Epidermal melanocyte (primary cell): ENCODE data around the gene TRAF3.
"Not testable (repeated sequence)": the region's sequence is repeated elsewhere in the genome, so short reads cannot be mapped to it uniquely, and the experiment has no call there.

Source experiments
- DNase-seq: peaks from one replicate; pipeline ENCODE4 v3.0.0; 2011; ENCODE audit warnings: low spot score; ENCODE audit not compliant: insufficient read length

The TRAF3 gene

DNA sequence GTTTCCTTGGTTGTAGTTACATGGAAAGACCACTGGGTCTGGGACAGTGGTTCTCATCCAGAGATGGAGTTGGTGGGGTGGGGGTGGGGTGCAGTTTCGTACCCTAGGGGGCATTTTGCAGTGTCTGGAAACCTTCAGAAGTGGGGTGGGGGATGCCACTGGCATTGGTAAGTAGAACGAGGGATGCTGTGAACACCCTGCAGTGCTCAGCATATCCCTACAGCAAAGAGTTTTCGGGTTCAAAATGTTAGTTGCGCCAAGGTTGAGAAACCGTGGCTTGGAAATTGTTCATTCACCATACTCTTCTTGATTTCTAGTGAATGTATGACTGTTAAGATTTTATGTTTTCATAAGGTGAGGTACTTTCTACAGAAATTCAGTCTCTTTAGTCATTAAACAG lies 28.7 kb downstream of the TRAF3 start:
- DNase-seq = no peak

DNA sequence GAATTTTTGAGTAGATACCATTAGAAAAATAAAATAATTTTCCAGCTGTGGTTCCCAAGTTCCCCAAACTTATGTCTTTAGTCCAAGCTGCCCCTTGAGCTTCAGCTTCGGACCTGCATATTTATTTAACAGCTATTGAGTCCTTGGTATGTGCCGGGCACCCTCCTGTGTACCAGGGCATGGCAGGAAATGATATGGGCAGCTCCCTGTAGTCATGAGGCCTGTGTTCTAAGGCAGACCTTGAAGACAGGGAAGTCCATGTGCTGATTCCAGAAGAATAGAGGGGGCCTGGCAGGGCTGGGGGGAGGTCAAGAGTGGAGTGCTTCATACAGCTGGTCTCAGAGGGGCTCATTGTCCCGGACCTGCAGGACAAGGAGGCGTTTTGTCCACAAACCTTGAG lies 29.2 kb downstream of the TRAF3 start:
- DNase-seq = no peak

DNA sequence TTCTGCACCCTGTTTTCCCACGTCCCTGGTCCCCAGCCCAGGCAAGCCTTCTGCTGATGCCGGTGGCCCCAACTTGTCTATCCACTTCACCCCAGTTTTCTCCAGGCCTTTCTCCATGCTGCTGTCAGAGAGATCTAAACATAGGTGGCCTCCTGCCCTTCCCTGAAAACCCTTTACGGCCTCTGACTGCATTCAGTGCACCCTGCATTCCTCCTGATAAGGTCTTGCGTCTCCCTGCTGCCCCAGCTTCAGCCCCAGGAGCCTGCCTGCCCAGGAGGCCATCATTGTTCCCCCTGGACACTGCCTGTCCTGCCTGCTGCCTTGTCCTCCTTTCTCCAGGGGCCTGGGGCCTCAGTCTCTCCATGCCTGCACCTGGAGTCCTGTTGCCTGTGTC lies 29.8 kb downstream of the TRAF3 start:
- DNase-seq = no peak

DNA sequence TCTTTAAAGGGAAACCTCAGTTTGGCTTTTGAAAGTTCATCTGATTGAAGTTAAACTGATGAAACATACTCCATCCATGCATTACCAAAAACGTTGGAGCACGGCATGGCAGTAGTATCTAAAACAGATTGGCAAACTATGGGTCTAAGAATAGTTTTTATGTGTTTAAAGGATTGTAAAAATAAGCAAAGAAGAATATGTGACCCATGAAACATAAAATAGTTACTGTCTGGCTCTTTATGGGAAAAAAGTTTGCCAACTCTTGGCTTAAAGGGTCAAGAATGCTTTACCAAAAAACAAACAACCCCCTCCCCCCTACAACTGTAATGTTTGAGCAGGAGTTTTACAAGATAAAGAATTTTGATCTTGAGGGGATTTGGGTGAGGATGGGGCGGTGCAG lies 32.6 kb downstream of the TRAF3 start:
- DNase-seq = no peak

DNA sequence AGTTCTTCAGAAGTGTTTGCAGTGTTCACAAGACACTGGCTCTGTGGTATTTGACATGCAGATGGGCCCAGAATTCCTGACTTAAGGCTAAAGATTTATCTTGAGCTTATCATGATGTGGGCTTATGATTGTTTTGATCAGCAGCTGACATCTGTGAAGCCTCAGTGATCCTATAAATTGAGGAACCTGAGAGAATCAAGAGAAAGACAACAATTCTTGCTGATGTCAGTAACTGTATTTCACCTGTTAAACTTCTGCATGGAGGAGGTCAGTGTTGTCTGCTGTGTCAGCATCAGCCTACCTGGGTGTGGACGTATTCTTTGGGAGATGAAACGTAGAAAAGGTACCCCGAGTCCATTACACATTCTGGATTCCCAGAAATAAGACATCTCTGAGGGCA lies 33.3 kb downstream of the TRAF3 start:
- no peak for DNase-seq

DNA sequence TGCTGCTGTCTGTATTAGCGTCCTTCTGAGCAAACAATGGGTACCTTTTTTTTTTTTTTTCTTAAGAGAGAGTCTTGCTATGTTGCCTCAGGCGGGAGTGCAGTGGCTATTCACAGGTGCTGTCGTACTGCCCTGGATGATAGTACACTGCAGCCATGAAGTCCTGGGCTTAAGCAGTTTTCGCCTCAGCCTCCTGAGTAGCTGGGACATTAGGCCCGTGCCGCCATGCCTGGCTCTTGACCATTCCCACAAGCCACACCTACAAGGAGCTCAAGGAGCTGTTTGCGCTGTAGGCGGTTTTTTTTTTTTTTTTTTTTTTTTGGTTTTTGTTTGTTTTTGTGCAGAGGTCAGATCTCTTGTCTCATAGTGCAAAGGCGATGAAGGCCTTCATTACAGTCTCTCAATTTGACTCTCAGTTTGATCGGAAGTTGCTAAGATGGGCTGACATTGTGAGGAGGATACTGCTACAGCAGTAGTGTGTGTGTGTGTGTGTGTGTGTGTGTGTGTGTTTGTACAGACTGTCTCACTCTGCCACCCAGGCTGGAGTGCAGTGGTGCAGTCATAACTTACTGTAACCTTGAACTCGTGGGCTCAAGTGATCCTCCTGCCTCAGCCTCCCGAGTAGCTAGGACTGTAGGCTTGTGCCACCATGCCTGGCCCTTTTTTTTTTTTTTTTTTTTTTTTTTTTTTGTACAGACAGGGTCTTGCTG lies 34.2 kb downstream of the TRAF3 start:
- DNase-seq = no peak

DNA sequence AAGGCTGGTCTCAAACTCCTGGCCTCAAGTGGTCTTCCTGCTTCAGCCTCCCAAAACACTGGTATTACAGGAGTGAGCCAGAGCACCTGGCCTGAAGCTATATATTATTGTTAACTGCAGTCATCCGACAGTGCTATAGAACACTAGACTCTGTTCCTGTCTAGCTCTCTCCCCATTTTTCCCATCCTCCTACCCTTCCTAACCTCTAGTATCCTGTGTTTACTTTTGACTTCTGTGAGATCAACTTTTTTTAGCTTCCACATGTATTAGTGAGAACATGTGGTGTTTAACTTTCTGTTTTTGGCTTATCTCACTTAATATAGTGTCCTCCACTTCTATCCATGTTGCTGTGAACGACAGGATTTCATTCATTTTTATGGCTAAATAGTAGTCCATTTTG lies 34.7 kb downstream of the TRAF3 start:
- DNase-seq = no peak

DNA sequence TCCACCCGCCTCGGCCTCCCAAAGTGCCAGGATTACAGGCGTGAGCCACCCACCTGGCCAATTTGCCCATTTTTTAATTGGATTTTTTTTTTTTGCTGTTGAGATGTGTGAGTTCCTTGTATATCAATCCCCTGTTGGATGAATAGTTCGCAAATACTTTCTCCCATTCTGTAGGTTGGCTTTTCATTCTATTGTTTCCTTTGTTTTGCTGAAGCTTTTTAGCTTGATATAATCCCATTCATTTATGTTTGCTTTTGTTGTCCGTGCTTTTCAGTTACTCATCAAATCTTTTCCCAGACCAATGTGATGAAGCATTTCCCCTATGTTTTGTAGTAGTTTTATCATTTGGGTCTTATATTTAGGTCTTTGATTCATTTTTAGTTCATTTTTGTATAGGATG lies 36.4 kb downstream of the TRAF3 start:
- no peak for DNase-seq

DNA sequence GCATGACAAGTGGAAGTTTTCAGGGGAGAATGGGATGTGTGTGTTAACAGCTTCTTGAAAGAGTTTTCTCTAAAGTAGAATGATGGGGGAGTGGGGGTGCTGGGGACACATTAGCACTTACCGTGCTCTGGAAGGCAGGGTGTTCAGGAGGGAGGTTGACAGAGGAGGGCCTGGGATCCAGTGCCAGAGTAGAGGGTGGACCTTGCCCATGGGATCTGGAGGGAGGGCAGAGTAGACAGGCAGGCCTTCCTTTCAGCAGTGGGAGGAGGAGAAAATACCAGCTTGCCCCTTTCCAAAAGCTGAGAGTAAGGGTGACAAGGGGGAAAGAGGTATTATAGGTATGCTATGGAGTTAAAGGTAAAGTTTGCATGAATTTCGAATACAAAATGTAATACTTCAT lies 40.1 kb downstream of the TRAF3 start:
- no peak for DNase-seq

DNA sequence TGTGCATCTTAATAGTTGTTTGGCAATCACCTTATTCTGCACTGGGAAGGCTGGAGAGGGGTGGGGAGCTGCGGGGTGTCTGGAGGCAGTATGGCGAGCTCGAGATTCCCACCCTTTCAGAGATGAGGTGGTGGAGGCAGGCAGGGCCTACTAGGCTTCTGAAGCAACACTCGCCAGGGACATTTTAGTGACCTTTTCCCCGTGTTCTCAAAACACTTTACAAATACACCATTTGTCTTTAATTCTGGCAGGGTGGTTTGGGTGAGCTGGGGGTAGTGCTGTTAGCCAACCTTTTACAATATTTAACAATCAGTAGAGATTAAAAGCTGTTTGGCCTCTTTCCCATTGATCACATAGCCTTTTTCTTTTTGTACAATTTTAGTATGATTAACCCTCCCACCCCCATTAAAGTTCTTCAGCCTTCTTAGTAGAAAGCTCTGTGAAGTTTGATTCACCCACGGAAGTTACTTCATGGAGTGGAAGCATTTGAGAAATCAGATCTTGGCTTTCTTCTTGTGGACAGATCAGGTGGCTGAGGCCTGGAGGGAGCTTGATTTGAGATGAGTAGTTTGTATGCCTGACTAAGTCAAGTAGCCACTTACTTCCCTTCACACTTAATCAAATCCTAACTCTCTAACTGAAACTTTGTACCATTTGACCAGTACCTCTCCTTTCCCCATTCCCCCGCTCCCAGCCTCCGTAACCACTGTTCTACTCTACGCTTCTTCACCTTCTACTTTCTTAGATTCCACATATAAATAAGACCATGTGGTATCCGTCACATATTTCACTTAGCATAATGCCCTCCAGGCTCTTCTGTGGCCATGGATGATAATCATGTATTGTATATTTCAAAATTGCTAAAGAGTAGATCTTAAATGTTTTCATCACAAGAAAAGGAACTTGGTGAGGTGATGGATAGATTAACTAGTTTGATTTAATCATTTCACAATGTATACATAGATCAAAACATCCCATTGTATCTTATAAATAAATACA lies 41.0 kb downstream of the TRAF3 start:
- no peak for DNase-seq

DNA sequence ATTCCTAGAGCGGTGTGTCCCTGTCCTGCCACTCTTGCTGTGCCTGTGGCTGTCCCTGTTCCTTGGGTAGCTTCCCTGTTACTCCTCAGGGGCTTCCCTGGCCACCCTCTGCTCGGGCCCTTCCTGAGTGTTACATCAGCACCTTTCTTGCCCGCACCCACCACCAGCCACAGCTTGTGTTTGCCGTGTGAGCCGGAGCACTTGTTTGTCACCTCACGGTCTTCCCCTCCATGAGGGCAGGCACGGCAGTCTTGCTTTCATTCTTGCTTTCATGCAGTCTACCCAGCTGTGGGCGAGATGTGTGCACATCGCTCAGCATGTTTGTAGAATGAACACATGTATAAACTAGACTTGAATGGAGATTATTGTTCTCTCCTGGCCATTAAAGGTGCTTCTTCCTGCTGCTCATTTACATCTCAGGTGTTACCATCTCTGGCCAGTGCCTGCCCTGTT lies 42.0 kb downstream of the TRAF3 start:
- DNase-seq = no peak

DNA sequence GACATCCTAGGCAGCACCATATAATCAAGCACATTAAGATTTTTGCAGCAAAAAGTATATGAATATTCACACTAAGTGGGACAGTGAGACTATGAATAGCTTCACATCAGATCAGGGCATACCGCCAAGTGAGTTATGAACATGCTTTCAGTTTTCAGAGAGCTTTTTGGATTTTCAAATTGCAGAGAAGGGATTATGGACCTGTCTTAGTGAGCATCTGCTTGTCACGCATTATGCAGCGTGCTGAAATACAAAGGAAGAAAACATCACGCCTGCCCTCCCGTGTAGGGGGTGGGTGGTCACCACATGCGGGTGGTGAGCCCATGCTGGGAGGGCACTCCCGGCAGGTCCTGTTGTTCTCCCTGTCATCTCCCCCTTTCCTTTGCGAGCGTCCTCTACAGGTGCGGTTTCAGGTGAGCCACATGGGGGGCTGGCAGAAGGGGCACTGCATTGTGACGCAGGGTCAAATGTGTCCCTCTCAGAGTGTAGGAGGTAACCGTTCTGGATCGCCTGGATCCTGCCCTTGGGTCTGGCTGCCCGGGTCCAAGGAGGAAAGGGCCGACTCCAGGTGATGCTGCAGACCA lies 42.6 kb downstream of the TRAF3 start:
- no peak for DNase-seq

DNA sequence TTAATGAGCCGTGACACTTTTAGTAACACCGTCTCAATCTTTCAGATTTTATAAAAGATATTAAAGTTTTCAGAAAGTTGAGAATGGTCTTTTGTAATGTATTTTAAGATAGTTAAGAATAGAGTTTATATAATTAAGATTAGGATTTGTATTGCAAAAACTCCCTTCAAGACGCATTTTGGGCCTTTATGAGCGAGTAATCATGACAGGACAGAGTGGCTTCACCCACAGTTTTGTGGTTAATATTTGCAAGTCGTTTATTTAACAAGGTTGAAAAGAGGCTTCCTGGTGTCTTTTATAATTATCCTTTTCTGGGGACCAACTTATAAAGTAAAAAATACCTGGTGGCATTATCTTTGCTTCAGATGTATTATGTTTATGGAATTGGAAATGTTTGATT lies 44.0 kb downstream of the TRAF3 start:
- no peak for DNase-seq

DNA sequence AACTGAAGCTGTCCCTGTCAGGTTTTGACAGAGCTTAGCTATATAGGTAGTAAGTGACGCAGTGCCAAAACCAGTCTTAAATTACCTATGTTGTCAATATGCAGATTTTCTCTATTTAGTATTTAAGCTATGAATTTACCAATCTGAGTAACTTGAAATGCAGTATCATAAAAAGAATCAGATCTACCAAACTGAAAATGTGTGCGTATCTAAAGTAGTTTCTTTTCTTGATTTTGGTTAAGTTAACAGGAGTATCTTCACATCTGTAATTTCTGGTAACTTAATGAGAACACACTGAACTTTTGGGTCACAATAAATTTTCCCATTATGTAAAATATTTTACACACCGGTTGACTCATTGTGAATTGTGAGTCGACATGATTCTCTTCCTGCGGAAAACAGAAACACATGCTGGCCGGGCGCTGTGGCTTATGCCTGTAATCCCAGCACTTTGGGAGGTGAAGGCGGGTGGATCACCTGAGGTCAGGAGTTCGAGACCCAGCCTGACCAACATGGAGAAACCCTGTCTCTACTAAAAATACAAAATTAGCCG lies 45.1 kb downstream of the TRAF3 start:
- DNase-seq = no peak

DNA sequence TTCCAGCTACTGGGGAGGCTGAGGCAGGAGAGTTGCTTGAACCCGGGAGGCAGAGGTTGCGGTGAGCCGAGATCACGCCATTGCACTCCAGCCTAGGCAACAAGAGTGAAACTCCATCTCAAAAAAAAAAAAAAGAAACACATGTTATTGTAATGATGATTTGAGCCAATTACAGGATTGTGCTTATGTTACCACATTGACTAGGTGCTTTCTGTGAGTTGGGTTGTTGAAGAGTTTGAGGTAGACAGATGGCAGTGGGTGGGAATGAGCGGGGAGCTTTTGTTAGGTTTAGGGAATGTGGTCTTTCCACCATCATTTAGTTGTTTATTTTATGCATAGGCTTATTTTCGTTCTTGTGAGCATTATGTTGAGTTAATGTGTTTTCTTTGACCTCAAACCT lies 45.6 kb downstream of the TRAF3 start:
- not testable (repeated sequence) for DNase-seq

DNA sequence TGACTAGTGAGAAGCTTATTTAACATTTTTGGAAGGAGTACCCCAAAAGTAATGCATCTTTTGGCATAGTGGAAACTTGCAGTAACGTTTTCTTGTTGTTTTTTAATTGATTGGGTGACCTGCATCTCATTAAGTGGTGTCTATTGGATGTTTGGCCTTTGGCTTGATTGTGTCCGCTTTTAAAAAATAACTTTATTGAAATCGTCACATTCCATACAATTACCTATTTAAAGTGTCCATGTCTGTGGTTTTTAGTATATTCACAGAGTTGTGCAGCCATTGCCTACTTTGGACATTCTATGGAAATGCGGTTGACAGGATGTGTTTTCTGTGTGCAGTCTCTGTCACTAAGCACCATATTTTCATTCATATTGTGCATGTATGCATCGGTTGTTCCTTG lies 46.3 kb downstream of the TRAF3 start:
- DNase-seq = no peak

DNA sequence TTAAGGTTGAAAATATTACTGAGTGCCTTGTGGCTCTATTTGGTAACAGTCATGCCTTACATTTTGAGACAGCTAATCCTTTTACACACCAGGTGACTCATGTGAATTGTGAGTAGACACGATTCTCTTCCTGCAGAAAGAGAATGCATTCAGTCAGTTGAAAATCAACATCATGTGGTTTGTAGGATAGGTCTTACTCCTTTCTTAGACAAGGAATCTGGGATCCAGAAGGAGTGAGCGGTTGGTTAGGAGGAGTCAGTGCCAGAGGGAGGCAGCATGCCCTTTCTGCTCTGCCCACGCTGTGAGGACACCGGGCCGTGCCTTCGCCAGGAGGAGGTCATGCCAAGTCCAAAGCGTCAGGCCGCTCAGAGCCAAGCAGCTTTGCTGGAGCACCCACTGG lies 47.6 kb downstream of the TRAF3 start:
- DNase-seq = no peak

DNA sequence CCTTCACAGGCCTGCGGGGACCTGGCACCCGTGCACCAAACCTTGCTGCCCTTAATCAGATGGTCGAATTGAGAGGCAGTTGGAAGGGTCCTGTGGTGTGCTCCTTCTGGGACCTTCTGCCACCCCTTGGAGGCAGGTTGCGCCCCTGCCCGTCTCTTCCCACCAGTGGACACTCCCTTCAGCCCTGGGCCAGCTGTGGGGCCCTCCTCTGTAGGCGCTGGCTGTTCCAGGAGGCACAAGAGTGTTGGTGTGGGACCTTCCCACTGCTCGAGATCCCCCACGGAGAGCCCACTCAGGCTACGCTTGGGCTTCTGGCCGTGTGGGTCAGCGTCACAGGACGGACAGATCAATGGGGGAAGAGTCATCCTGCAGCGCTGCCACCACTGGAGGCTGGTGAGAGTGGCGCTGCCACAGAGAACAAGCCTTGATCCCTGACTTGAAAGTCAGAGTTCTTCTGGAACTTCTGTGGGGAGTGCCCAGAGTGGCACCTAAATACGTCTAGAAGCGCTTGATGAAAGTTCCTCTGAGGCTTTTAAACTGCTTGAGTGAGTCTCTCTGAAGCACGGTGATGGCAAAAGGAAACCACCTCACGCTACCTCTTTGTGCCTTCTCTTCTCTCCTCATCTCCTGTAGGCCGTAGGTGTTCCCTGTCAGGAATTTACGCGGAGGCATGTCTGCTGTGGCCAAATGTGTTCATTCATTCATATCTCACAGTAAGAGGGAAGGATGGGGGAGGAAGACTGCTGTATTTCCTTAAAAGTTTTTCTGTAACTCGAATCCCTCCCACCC lies 48.3 kb downstream of the TRAF3 start:
- DNase-seq = no peak

DNA sequence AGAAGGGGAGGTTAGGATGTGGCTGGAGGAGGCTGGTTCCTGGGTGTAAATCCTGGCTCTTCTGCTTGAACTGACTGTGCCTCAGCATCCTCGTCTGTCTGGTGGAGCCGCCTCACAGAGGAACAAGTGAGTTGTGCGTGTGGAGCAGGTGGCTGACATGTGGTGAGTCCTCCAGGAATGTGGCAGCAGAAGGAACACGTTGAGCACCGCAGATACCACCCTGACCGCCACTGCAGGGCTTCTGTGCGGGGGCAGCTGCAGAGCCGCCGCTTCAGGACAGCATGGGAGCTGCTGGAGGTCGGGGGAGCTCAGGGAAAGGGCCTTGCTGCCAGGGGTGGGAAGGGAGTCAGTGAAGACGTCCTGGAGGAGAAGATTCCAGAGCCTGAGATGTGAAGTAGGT lies 48.9 kb downstream of the TRAF3 start:
- no peak for DNase-seq

DNA sequence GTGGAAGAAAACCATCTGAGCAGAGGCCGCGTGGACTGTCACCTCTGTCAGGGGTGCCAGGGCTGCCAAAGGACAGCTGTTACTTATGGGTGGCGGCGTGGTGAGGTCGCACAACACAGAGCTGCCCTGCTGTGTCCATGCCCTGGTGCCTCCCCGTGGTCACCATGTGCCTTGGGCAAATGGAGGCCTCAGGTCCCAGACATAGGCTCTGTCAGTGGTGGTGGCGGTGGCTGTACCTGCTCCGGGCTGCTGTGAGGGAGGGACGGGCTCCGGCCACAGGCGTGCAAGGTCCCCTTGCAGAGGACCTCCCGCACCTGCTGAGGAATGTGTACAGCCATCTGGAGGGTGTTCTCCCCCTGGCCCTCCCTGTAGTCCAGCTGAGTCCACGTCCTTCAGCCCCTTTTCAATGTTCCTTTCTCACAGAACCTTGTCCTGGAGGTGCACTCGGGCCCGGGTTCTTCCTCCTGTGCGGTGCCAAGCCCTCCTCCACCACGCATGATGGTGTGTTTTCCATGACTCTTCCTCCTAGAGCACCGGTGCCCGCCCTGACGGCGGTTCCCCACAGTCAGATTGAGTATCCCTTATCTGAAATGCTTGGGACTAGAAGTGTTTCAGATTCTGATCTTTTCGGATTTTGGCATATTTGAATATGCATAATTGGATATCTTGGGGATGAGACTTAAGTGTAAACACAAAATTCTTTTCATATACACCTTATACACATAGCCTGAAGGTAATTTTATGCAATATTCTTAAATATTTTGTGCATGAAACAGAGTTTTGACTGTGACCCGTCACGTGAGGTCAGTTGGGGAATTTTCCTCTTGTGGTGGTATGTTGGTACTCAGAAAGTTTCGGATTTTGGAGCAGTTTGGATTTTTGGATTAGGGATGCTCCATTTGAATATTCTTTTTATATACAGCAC lies 49.8 kb downstream of the TRAF3 start:
- no peak for DNase-seq
